Heart left ventricle (tissue), 16 donors: ENCODE data around the gene FOXQ1. TPM values are rescaled to one million over a fixed set of nuclear protein-coding genes. Genes with fewer than 3 reads are reported as not detected.

ENCODE experiments used
- ATAC-seq, 4 donors: fragments of 200-7000 bp; cut with Tn5 transposase; one replicate each; pipeline ENCODE4 v1.9.1; 2020 to 2022; ENCODE audit warnings: moderate library complexity in 4 of 4, mild to moderate bottlenecking in 3 of 4, moderate number of reproducible peaks in 1 of 4
- DNase-seq, 5 donors: peaks; one replicate each; pipeline ENCODE4 v3.0.0-alpha.2; 2020
- H3K27ac ChIP-seq, 12 donors: fragments of 200-600 bp; sonication (generic) in 4 of 12; one replicate each; pipeline versions ENCODE4 v1.5.0 to v1.8.0; 2016 to 2022; ENCODE audit warnings: mild to moderate bottlenecking in 2 of 12
- H3K27me3 ChIP-seq, 9 donors: fragments of 200-600 bp; sonication (generic) in 2 of 9; one replicate each; pipeline versions ENCODE4 v1.5.1 to v1.8.0; 2016 to 2022; ENCODE audit warnings: mild to moderate bottlenecking in 3 of 9
- H3K36me3 ChIP-seq, 9 donors: fragments of 200-600 bp; sonication (generic) in 2 of 9; one replicate each; pipeline versions ENCODE4 v1.5.0 to v1.8.0; 2018 to 2022; ENCODE audit warnings: mild to moderate bottlenecking in 2 of 9
- H3K4me1 ChIP-seq, 12 donors: fragments of 200-600 bp; sonication (generic) in 4 of 12; one replicate each; pipeline versions ENCODE4 v1.5.0 to v1.8.0; 2016 to 2022; ENCODE audit warnings: mild to moderate bottlenecking in 3 of 12
- H3K4me3 ChIP-seq, 12 donors: fragments of 200-600 bp; sonication (generic) in 4 of 12; one replicate each; pipeline versions ENCODE4 v1.5.0 to v1.8.0; 2017 to 2022; ENCODE audit warnings: mild to moderate bottlenecking in 9 of 12, moderate library complexity in 4 of 12
- H3K9me3 ChIP-seq, 12 donors: fragments of 200-600 bp; sonication (generic) in 4 of 12; one replicate each; pipeline versions ENCODE4 v1.5.0 to v1.8.0; 2016 to 2022; ENCODE audit warnings: mild to moderate bottlenecking in 1 of 12
- POLR2A ChIP-seq, 2 donors: fragments of 450-650 bp; IDR thresholded peaks; one replicate each; pipeline ENCODE4 v1.6.1; 2017; ENCODE audit warnings: antibody characterized with exemption in 2 of 2, mild to moderate bottlenecking in 2 of 2, moderate library complexity in 2 of 2
- whole genome bisulfite sequencing, 4 donors: extraction: QIAGEN DNeasy Blood & Tissue Kit in 2 of 4; methylation state at CpG; one replicate each; pipeline versions ENCODE4 v1.1.5 to v1.1.7; 2013 to 2018; 5-methylcytosine and 5-hydroxymethylcytosine counted together
- intact Hi-C, 10 donors: fragments of 100-400 bp; cut with DNase I; formaldehyde crosslinking; loops; one replicate each; pipeline versions ENCODE4 v1.11.1 to v1.14.2; 2022
- polyA plus RNA-seq, 2 donors: library from polyadenylated mRNA; stranded (reverse); fragments of 200-250 nt; gene quantifications; one replicate each; pipeline ENCODE4 v1.2.3, GENCODE V29; 2013
- total RNA-seq, 9 donors: library from RNA; depleted of rRNA in 2 of 9; stranded (reverse); fragments of >200 nt in 2 of 9; fragmentation: NEBNext Ultra II Directional in 3 of 9; extraction: Animal tissue kit (Norgen Biotek cat#: 25700) in 3 of 9; gene quantifications; one replicate each; pipeline versions ENCODE4 v1.1.0 to v1.2.4, GENCODE V29; 2016 to 2023
- TF ChIP-seq, protein P1 (sequence below), 12 donors: fragments of 200-600 bp; sonication (generic) in 4 of 12; IDR thresholded peaks; one replicate each; pipeline versions ENCODE4 v1.5.0 to v1.8.0; 2018 to 2022; ENCODE audit warnings: antibody characterized with exemption in 12 of 12, mild to moderate bottlenecking in 5 of 12
- donor health status: ischemic (EF 13 %, LVEDD 7.1; RV severe dilation, severe dysfunction).
- donor health status: healthy with polysubstance abuse.
- donor health status: DM: no; HTN: yes; CAD: no.
- donor health status: DM: no; HTN: no; CAD: no.
- donor health status: ischemic (EF 25% LVEDD 6.9; RV normal size, moderate dysfunction).
- donor health status: ischemic (EF 25% LVEDD 5.7; RV mildly dilated, moderate dysfunction).
- donor health status: healthy.
- donor health status: DM: yes; HTN: yes; CAD: no.
- donor health status: ischemic (EF 35%, LVEDD 5.7; RV mildly dilated, moderate dysfunction).
- donor health status: nonischemic (EF 11% LVEDD 7.7; RV severe dilation, severe dysfunction).
- donor health status: DM: yes; HTN: yes; CAD: no.
- donor health status: PGD.
- donor health status: ischemic (EF 29% LVEDD 5.4; RV normal size, mild dysfunction).
- donor health status: nonischemic (EF 23%, LVEDD 6.1; RV moderate dilation, normal function).

Gene FOXQ1
- total and polyA plus RNA-seq, 11 donors = 0.08 TPM; not detected in 10

DNA sequence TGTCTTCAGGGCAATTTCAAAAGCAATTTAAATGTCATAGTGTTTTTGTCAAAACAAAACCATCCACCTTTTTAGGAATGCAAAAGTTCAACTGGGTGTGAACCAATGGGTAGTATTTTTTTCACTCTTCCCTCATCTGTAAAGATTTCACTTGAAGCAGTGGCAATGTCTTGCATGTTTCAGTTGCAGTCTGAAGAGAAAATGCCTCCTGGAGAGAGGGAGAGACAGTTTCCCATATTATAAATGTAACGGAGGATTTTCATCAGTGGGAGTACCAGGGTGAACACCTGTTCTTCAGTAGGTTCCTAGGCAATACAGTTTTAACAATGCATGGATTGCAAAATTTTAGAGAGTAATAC, 3.3 kb downstream of the FOXQ1 start:
- DNase-seq (no peak), ATAC-seq (no peak)
- WGBS, 4 donors = 26 to 53% (median 36%) methylated on average over 1 of the region's 1 CpG
- TF ChIP-seq POLR2A (IDR thresholded peaks at IDR 0.05) = no peak
- TF ChIP-seq, protein P1, sequence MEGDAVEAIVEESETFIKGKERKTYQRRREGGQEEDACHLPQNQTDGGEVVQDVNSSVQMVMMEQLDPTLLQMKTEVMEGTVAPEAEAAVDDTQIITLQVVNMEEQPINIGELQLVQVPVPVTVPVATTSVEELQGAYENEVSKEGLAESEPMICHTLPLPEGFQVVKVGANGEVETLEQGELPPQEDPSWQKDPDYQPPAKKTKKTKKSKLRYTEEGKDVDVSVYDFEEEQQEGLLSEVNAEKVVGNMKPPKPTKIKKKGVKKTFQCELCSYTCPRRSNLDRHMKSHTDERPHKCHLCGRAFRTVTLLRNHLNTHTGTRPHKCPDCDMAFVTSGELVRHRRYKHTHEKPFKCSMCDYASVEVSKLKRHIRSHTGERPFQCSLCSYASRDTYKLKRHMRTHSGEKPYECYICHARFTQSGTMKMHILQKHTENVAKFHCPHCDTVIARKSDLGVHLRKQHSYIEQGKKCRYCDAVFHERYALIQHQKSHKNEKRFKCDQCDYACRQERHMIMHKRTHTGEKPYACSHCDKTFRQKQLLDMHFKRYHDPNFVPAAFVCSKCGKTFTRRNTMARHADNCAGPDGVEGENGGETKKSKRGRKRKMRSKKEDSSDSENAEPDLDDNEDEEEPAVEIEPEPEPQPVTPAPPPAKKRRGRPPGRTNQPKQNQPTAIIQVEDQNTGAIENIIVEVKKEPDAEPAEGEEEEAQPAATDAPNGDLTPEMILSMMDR (IDR thresholded peaks at IDR 0.05) = no peak
- Histone ChIP-seq H3K27me3 (peaks cover 44 to 69% (median 58%) of the 10 kb centered on the region in 9 donors), H3K9me3 (no peaks in the 10 kb centered on the region), H3K4me1 (peaks cover 0 to 37% (median 21%) of the 10 kb centered on the region in 12 donors), H3K4me3 (no peak overlapping the region), H3K36me3 (no peaks in the 10 kb centered on the region), H3K27ac (no peak overlapping the region)
- intact Hi-C loops = no loop called here

DNA sequence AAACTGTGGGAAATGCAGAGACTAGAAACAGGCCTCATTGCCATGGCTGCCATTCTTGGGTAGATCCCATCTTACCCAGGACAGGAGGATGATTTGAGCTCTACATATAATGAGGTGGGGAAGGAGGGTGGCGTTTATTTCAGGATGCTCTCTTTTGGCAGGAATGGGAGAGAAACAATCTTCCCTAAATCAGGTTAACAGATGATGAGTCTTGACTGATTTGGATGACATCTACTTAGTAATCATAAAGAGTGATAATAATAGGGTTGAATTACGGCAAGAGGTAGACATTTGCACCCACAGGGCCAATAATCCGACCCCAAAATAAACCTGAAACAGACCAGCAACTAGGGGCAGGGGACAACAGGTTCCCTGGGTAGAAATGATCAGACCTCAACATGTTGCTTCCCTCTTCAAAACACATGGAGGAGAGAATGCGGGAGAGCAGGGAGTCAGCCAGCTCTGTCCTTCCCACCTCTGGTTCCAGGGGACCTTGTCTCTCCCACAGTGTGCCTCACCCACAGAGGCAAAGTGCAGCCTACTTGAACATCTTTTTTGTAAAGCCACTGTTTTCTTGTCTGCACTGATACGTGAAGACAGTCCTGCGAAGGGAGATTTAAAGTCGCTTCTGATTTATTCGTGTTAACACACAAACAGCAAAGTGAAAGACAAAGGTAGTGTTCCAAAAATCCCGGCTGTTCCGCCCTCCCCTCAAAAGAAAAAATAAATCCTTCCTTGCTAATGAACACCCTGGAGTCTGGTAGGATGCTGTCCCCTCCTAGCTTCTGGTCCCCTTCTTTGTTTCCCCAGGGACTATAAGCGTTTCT, 3.9 kb downstream of the FOXQ1 start:
- intact Hi-C loops = no loop called here
- no peaks in the 10 kb centered on the region for H3K36me3 ChIP-seq
- TF ChIP-seq, protein P1 (IDR thresholded peaks at IDR 0.05) = no peak
- TF ChIP-seq POLR2A (IDR thresholded peaks at IDR 0.05) = no peak
- H3K27me3 ChIP-seq = peaks cover 39 to 63% (median 52%) of the 10 kb centered on the region in 9 donors
- no peak for ATAC-seq
- peak overlapping the region in 11 of 12 donors; percentile 20 to 60 (median 47) for H3K4me3 ChIP-seq
- peaks cover 0 to 33% (median 19%) of the 10 kb centered on the region in 12 donors for H3K4me1 ChIP-seq
- 18 to 32% (median 25%) methylated on average over 11 of the region's 11 CpGs for WGBS, 4 donors
- no peak for DNase-seq
- no peaks in the 10 kb centered on the region for H3K9me3 ChIP-seq
- H3K27ac ChIP-seq = no peak overlapping the region

DNA sequence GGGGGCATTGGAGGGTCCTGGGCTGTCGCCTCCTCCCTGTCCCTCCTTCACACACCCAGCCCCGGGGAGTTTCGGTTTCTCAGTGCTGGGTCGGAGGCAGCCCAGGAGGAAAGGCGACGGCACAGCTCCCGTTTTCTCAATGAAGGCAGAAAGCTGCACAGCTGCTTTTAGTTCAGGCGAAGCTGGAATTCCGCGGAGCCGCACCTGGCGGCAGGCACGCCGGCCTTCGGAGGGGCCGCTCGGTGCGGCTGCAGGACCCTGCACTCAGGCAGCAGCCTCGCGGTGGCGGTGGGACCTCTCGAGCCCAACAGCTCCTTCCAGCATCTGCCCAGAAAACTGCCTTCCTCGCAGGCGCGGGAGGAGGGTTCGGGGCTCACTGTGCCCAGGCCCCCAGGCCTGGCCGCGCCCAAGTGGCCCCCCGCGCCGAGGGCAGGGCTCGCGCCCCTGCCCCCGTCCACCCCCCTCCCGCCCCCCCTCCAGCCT, 4.6 kb downstream of the FOXQ1 start:
- Histone ChIP-seq H3K27ac (no peak overlapping the region), H3K9me3 (no peaks in the 10 kb centered on the region), H3K36me3 (no peaks in the 10 kb centered on the region), H3K4me3 (peak overlapping the region; percentile 20 to 60 (median 44)), H3K4me1 (peaks cover 0 to 26% (median 12%) of the 10 kb centered on the region in 12 donors), H3K27me3 (peaks cover 33 to 57% (median 45%) of the 10 kb centered on the region in 9 donors)
- no peak for ATAC-seq
- 0 to 3% (median 1%) methylated on average over 5 to 32 of the region's 35 CpGs for WGBS, 4 donors
- intact Hi-C loops = no loop called here
- DNase-seq = no peak
- no peak for TF ChIP-seq POLR2A (IDR thresholded peaks at IDR 0.05)
- TF ChIP-seq, protein P1 (IDR thresholded peaks at IDR 0.05) = no peak

DNA sequence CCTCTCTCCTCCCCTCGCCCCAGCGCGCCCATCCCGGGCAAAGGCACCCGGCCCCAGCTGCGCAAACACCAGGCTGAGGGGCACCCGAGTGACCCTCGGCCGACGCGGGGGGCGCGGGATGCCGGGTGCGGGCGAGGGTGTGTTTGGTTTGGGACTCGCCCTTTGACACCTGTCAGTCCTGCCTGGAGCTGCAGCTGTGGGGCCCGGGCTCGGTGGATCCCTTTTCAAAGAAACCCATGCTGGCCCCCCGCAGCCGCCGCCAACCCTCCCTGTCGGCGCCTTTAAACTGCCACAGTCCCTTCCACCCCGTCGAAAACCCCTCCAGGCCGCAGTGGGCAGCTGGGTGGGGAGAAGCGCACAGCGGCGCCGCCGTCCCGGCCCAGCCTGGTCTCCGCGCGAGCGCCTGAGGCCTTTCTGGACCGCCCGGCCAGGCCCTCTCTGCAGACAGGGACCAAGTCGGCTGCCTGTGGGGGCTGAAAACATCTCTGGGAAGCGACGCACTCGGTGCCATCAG, 5.5 kb downstream of the FOXQ1 start:
- H3K27me3 ChIP-seq = peaks cover 25 to 52% (median 38%) of the 10 kb centered on the region in 9 donors
- H3K36me3 ChIP-seq = no peaks in the 10 kb centered on the region
- H3K9me3 ChIP-seq = no peaks in the 10 kb centered on the region
- TF ChIP-seq, protein P1 (IDR thresholded peaks at IDR 0.05) = no peak
- TF ChIP-seq POLR2A (IDR thresholded peaks at IDR 0.05) = no peak
- no peak overlapping the region for H3K27ac ChIP-seq
- peaks cover 0 to 17% (median 6%) of the 10 kb centered on the region in 12 donors for H3K4me1 ChIP-seq
- ATAC-seq (no peak), DNase-seq (no peak)
- intact Hi-C loops = no loop called here
- H3K4me3 ChIP-seq = no peak overlapping the region
- WGBS, 4 donors = 55 to 88% (median 79%) methylated on average over 11 to 43 of the region's 43 CpGs
